Stimulated activated CD8-positive, alpha-beta memory T cell treated with anti-CD3 and anti-CD28 coated beads, Interleukin-7, amount 100 ng/mL, for 24 hours (primary cell): Measurements from ENCODE around the gene ATP1A3.
"Not testable (repeated sequence)": the region's sequence is repeated elsewhere in the genome, so short reads cannot be mapped to it uniquely, and the experiment has no call there.

Experiments used
- DNase-seq: peaks from one replicate; pipeline ENCODE4 v3.0.0-alpha.2; 2020; ENCODE audit warnings: low read depth

ATP1A3 gene

DNA sequence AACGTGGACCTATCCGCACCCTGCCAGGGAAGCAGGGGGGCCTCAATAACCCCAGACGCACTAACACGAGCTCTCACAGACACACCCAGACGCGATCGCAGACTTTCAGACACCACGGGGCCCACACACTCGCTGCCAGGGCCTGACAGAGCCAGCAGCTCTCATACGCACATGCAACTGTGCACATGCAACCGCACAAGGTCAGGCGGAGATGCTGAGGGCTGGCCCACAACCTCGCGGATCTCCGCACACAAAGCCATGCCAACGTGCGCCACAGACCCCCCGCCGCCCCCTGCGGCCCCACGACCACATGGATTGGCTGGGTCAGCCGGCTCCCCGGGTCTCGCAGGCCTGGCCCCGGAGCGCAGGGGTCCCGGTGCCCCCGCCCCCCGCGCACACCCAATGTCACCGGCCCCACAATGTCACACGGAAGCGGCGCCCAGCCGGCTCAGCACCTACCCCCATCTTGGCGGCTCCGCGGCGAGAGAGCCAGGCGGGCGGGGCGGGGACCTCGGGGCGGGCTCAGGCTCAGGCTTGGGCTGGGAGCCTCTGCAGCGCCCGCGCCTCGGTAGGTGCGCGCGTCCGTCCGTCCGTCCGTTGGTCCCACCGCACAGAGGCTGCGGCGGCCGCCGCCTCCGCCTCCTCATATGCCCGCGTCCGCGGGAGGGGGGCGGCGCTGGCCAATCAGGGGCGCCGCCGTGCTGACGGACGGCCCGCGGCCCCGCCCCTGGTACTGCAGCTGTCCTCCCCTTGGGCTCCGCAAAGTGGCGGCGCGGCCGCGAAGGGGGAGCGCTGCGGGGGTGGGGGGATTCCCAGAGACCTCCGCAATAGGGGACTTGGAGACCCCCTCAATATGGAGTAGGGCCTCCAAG is at the start of gene ATP1A3:
TSS of gene ATP1A3 (minus strand) at position 619 of the 872 bp plus-strand sequence. CDS start at position 465, 154 bp downstream.
- DNase-seq = peak; percentile 36

DNA sequence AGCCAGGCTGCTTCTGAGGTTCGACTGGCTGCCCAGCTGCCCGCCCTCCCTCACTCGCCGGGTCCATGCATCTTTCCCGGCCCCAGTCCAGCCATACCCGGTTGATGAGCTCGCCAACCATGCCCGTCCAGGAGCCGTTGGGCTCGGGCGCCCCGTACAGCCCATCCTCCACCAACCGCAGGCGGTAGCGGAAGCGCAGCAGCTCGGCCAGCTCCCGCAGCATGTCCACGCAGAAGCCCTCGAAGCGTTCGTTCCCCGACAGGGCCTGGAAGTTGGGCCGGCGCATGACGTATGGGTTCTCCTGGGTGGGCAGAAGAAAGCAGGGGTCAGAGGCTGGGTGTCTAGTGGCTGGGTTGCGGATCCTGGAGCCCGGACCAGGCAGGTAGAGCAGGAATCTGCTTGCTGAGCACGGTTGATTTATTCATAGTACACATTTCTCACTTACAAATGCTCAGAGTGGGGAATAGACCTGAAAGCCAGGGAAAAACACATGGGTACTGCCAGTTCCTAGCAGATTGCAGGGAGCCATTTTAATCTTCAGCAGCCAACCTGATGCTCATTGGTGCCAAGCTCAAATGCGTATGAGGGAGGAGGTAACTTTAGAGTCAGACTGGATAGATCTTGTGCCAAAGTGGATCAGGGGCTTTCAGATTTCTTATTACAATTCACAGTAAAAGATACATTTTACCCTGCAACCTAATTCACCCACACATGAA is 48.6 kb upstream of the ATP1A3 start:
- DNase-seq = no peak

DNA sequence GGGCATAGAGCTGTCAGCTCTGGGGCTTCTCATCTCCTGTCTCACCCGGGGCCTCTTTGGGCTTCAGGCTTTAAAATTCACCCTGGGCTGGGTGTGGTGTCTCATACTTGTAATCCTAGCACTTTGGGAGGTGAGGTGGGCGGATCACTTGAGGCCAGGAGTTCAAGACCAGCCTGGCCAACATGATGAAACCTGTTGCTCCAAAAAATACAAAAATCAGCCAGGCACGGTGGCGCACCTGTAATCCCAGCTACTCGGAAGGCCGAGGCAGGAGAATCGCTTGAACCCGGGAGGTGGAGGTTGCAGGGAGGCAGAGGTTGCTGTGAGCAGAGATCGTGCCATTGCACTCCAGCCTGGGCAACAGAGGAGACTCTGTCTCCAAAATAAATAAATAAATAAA is 46.5 kb upstream of the ATP1A3 start:
- DNase-seq = not testable (repeated sequence)

DNA sequence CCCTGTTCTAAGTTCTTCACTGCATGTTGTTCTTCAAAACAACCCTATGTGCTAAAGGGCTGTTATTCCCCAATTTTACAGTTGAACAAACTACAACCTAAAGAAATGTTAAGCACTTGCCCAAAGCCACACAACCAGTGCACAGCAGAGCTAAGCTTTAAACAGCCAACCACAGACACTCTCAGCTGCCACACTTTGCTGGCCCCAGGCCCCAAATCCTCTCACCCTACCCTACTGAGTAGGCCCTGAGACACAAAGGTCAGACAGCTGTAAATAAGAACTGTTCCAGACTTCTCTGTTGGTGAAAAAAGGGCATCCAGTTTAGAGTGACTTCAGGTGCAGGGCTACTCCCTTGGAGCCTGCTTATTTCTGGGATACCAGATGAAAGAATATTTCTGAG is 46.0 kb upstream of the ATP1A3 start:
- DNase-seq = no peak

DNA sequence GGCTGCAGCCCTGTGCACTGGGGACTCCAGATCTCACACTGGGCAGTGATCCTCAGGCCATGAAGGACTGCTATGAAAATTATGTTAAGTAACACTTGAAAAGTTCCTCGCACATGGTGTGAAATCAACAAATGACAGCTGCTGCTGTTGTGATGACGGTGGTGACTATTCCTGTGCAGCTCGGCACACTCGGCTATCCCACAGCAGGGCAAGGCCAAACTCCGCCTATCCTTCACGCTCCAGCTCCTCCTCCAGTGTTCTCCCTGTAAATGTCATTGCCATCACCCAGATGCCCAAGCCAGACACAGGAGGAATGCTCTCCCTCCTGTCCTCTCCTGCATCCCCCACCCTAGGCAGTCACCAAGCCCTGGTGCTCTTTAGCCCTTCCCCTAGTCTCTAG is 44.6 kb upstream of the ATP1A3 start:
- DNase-seq = no peak

DNA sequence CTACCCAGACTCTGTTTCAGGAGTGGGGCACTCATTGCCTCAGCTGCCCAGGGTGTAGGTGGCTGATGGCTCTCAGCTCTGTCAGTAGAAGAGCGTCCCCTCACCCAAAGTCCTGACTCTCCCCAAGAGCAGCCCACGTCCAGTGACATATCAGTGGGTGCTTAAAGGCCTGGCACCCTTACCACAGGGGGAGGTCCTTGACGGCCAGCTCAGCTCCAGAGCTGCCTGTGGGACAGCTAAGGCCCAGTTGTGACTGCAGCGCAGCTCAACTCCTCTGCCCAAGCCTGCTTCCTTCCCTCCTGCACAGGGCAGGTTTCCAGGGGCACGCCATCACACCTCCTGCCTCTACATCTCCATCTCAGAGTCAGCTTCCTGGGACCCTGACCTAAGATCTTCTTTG is 43.6 kb upstream of the ATP1A3 start:
- DNase-seq = no peak

DNA sequence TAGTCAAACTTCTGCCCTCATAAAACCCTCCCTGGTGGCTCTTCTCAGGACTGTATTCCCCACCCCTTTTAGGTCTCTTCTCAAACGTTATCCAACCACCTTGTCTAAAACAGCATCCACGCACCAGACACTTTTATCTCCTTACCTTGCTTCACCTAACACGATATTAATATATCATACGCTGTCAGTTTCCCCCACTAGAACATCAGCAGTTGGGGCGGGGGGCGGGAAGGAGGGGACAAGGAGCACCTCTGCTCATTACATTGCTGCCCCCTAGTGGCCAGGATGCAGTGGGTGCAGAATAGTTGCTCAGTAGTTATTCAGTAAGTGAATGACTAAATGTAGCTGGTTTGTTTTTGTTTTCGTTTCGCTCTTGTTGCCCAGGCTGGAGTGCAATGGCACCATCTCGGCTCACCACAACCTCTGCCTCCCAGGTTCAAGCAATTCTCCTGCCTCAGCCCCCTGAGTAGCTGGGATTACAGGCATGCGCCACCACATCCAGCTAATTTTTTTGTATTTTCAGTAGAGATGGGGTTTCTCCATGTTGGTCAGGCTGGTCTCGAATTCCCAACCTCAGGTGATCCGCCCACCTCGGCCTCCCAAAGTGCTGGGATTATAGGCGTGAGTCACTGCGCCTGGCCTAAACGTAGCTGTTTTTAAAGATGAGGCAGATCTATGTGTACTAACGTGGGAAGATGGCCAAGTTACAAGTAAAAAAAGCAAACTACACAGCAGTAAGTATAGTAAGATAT is 40.8 kb upstream of the ATP1A3 start:
- DNase-seq = peak; percentile 24

DNA sequence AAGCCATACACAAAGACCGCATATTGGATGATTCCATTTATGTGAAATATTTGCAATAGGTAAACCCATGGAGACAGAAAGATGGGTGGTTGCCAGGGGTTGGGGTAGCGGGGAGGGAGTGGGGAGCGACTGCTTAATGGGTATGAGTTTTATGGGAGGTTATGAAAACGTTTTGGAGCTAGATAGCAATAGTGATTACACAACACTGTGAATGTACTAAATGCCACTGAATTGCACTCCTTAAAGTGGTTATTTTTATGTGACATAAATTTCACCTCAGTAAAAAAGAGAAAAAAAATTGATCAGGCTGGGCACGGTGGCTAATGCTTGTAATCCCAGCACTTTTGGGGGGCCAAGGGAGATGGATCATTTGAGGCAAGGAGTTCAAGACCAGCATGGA is 39.4 kb upstream of the ATP1A3 start:
- DNase-seq = no peak

DNA sequence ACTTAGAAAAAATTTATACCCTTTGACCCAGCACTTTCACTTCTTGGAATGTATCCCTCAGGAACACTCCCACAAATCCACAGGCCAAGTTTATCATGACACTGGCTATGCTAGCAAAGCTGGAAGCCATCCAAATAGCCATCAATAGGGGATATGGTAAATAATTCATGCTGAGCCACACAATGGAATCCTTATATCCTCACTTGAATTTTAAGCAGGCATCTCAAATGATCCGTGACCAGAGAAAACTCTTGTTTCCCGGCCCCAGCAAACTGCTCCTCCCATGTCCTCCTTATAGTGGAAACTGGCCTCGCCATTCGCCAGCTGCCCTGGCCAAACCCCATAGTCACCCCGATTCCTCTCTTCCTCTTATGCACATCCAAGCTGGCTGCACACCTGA is 38.4 kb upstream of the ATP1A3 start:
- no peak for DNase-seq

DNA sequence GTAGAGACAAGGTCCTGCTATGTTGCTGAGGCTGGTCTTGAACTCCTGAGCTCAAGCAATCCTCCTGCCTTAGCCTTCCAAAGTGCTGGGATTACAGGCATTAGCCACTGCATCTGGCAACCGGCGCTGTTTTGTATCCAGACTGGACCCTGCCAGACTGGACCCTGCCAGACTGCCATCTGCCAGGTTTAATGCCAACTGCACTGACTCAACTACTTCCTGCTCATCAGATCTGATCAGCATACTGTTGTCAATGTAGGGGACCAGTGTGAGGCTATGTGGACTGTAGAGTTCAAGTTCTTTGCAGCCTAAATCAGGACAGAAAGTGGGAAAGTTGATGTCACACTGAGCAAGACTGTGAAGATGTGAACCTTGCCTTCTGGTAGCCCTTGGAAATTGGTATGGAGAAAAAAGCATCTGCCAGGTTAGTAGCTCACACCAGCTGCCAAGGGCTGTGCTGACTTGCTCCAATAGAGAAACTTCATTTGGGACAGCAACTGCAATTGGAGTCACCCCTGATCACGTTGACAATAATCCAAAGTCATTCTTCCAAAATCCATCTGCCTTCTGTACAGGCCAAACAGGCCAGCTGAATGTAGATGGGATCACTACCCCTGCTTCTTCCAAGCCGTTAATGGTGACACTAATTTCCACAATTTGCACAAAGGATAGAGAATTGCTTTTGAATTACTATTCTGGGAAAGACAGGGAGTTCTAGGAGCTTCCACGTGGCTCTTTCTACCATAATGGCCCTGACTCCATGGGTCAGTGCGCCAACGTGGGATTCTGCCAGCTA is 36.8 kb upstream of the ATP1A3 start:
- DNase-seq = no peak

DNA sequence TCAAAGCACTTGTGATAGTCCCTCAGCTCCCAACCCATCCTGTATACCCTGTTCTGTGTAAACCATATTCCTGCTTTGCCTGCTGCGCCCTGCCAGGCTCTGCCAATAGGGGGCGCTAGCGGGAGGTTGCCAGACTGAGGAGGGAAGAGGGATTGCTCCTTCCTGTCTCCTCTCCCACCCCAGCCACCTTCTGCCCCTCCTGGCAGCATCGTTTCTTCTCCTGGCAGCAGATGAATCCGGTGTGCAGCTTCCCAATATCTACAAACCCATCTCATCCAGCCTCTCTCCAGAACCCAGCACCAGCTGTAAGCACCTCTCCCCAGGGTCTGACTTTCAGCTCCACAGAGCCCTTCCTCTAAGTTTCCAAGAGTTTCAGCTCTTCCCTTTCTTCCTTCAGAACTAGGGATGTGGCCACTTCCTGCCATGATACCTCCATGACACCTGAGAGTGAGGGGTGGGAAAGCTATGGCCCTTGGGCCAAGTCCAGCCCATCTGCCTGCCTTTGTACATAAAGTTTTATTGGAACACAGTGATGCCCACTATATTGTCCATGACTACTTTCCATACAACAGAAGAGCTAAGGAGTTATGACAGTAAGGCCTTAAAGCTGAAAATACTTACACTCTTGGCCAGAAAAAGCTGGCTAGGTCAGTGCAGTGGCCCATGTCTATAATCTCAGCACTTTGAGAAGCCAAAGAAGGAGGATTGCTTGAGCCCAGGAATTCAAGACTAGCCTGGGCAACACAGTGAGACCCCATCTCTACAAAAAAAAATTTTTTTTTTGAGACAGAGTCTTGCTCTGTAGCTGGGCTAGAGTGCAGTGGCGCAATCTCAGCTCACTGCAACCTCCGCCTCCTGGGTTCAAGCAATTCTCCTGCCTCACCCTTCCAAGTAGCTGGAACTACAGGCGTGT is 34.5 kb upstream of the ATP1A3 start:
- DNase-seq = no peak

DNA sequence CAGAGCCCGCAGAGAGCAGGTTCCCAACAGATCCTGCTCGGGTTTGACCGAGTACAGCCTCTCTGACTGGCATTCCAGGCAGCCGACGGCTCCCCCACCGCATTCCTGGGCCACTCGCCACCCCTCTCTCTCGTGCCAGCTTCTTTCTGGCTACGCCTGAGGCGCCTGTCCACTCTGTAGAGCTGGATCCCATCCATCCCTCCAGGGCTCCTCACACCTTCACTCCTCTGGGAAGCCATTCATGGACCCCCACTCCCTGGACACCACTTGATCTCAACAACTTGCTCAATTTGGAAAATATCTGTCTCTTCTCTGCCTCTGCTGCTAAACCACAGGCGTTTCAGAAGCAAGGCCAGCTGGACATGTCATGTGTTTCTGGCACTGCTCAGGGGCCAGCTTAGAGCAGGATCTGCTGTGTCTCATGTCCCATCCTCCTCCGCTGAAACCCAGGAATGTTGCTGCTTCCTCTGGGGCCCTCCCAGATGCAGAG is 30.6 kb upstream of the ATP1A3 start:
- DNase-seq = no peak

DNA sequence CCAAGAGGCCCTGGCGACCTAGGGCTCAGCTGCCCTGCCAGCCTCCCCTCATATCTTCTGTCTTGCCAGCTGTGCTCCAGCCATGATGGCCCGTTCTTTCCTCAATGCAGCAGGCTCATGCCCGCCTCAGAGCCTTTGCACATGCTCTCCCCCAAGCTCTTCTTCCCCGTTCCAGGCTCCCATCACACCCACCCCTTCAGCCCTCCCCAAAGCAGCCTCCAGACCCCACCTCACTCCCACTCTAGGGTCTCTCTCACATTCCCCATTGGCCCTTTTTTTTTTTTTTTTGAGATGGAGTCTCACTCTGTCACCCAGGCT is 29.9 kb upstream of the ATP1A3 start:
- no peak for DNase-seq

DNA sequence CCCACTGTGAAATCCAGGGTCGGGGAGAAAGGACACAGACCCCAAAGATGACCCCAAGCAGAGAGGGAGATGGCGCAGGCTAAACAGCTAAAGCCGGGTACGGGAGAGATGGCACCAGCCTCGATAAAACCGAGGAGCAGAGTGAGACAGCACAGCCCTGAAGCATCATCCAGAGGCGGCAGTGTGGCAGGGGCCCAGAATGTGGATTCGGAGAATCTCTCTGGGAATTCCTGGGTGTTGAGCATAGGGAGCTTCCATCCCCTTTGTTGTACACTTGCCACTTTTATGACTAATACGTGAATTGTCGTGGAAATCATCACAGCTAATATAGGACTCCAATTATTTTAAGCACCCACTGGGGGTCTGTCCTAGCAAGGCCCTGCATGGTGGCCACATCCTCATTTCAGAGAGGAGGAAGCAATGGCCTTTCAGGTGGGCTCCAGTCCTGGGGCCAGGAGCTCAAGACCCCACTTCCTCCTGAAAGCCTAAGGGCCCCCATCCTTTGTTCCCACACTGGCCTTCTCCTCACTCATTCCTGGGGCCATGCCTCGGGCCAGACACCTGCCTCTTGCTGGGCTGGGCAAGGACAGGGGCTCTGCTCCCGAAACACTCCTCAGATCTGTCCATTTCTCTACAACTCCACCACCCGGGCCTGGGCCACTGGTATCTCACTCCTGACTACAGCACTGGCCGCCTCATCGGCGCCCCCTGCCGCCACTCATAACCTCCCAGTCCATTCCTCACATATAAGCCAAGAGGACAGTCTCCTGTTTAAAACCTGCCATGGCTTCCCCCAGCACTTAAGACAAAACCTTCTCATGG is 29.3 kb upstream of the ATP1A3 start:
- no peak for DNase-seq

DNA sequence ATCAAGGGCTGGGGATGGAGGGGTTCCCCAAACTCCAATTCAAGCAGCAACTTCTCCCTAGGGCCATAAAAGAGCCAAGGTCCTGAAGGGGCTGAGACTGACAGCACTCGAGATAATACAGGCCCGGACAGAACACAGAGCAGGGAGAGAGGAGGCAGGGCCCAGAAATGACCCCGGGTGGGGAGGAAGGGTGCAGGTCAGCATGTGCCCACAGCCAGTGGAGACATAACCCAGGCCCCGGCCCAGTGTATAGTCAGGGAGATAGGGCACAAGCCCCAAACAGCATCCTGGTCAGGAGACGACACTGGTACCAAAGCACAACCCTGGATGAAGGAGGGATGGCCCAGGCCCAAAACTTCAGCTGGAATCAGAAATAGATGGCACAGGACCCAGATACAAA is 28.6 kb upstream of the ATP1A3 start:
- DNase-seq = no peak

DNA sequence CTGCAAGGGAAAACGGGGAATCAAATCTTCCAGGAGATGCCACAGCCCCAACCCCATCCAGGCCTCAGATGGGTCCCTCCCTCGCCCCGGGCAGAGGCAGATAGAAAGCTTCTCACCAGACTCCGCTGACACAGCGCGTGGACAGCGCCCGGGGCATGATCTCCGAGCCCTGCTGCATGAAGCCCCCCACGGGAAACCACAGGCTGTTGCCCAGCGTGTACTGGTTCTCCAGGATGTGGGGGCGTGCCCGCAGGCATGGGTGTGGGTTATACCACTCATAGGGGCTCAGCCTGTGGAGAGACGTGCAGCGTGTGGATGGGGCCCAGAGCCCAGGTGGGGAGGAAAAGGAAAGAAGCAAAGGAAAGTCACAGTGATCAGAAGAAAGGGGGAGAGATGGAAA is 27.2 kb upstream of the ATP1A3 start:
- no peak for DNase-seq

DNA sequence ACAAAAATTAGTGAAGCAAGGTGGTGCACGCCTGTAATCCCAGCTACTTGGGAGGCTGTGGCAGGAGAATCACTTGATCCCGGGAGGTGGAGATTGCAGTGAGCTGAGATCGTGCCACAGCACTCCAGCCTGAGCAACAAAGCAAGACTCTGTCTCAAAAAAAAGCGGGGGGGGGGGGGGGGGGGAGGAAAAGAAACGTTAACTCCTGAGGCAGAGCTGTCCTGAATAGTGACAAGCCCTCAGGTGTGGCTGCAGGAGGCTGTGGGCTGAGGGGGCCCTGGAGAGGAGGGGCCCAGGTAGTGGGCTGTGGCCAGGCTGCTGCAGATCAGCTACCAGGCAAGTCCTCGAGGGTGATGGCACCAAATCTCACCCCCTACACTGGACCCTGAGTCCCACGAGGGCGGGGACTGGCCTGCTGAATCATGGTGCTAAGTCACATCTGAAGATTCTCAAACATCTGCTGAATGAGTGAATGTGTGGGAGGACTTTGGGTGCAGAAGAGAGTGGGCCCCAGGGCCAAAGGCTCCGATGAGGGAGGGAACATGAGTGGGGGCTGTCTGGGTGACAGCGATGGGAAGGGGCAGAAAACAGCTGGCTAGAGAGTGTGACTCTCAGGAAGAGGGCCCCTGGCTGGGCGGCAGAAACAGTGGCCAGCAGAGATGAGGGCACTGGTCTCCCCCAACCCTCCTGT is 24.6 kb upstream of the ATP1A3 start:
- no peak for DNase-seq

DNA sequence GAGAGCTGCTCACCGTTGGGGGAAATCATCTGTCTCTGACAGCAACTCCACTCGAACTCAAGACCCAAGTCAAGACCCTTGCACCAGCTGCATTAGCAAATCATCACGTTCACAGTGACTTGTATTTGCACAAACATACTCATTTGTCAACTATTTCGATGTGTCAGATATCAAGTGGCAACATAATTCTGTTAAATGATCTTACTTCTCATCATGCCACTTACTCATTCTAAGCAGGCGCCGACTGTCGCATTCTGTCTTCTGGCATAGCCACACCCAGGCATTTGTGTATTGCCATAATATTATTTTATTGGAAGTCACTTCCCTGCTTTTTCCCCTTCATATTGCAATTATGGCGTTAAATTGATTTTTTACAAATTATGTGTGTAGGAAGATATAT is 23.0 kb upstream of the ATP1A3 start:
- no peak for DNase-seq

DNA sequence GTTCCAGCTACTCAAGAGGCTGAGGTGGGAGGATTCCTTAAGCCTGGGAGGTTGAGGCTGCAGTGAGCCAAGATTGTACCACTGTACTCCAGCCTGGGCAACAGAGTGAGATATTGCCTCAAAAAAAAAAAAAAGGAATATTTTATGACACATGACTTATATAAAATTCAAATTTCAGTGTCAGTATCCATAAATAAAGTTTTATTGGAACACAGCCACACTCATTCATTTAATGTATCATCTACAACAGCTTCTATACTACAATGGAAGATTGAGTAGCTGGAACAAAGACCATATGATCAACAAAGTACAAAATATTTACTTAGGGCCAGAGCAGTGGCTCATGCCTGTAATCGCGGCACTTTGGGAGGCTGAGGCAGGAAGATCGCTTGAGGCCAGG is 18.7 kb upstream of the ATP1A3 start:
- not testable (repeated sequence) for DNase-seq
